A549 (cell line): ENCODE measurements around the gene ABHD17A. TPM values are rescaled to one million over a fixed set of nuclear protein-coding genes. Genes with fewer than 3 reads are reported as not detected.

Source experiments
- ATAC-seq, 2 experiments: fragments of 200-7000 bp in 1 of 2; fragments of >200 bp in 1 of 2; cut with Nextera tagmentation in 1 of 2; cut with Tn5 transposase in 1 of 2; 3 replicates each; pipeline versions ENCODE4 v1.8.0 to v1.9.1; 2018 to 2020; ENCODE audit warnings: mild to moderate bottlenecking in 1 of 2, moderate library complexity in 1 of 2
- CTCF ChIA-PET: fragments of 300-600 bp; sonication (Branson Sonifier 250); formaldehyde crosslinking; extraction: SDS; loops from one replicate; lab custom pipeline; 2021; ENCODE audit warnings: antibody characterized with exemption, inconsistent platforms; lab: Yijun Ruan, JAX
- POLR2A ChIA-PET: fragments of 350-600 bp; formaldehyde crosslinking; extraction: SDS; loops from one replicate; lab custom pipeline; 2021; ENCODE audit warnings: antibody characterized with exemption, inconsistent platforms; lab: Yijun Ruan, JAX
- DNase-seq, 2 experiments: peaks; one replicate each; pipeline versions ENCODE4 v3.0.0 to v3.0.0-alpha.2; 2011 to 2016; ENCODE audit warnings: low read depth in 1 of 2, low spot score in 1 of 2
- FAIRE-seq: peaks from 2 replicates; lab custom pipeline; 2011; peaks lifted over from hg19 to GRCh38; lab: Jason Lieb, UNC
- H3K27ac ChIP-seq, 2 experiments: fragments of >200 bp; sonication (Bioruptor Twin); formaldehyde crosslinking; 3 replicates each; pipeline ENCODE4 v1.5.1; 2016 to 2017
- H3K4me1 ChIP-seq: fragments of >200 bp; sonication (Bioruptor Twin); formaldehyde crosslinking; 3 replicates; pipeline ENCODE4 v1.6.1; 2016
- H3K4me2 ChIP-seq: fragments of >200 bp; sonication (Bioruptor Twin); formaldehyde crosslinking; 3 replicates; pipeline ENCODE4 v1.6.1; 2016
- H3K4me3 ChIP-seq: fragments of >200 bp; sonication (Bioruptor Twin); formaldehyde crosslinking; 3 replicates; pipeline ENCODE4 v1.5.1; 2016
- H3K9me3 ChIP-seq: fragments of >200 bp; sonication (Bioruptor Twin); formaldehyde crosslinking; 3 replicates; pipeline ENCODE4 v1.6.1; 2016
- CBX2 ChIP-seq: fragments of 200-600 bp; sonication (generic); IDR thresholded peaks from 2 replicates; pipeline ENCODE4 v1.6.1; 2016; ENCODE audit warnings: low read depth, mild to moderate bottlenecking, borderline replicate concordance
- CBX8 ChIP-seq: fragments of 200-600 bp; sonication (generic); IDR thresholded peaks from 2 replicates; pipeline ENCODE4 v1.6.1; 2016
- CTCF ChIP-seq: fragments of >200 bp; sonication (Bioruptor Twin); formaldehyde crosslinking; IDR thresholded peaks from 3 replicates; pipeline ENCODE4 v1.5.1; 2016
- ELK1 ChIP-seq: fragments of 150-350 bp; IDR thresholded peaks from 2 replicates; pipeline ENCODE4 v1.6.1; 2014; ENCODE audit warnings: low read depth, mild to moderate bottlenecking, low read length
- ESRRA ChIP-seq: fragments of 150-350 bp; IDR thresholded peaks from 2 replicates; pipeline ENCODE4 v1.6.1; 2014; ENCODE audit warnings: mild to moderate bottlenecking, low read length, borderline replicate concordance
- HDAC2 ChIP-seq: fragments of 200-600 bp; sonication (generic); IDR thresholded peaks from 2 replicates; pipeline ENCODE4 v1.6.1; 2016
- HOXA7 ChIP-seq: fragments of 250-450 bp; sonication (Bioruptor Pico); IDR thresholded peaks from 2 replicates; pipeline ENCODE4 v1.5.0; 2020; ENCODE audit warnings: mild to moderate bottlenecking, moderate library complexity
- KDM1A ChIP-seq: fragments of 200-600 bp; sonication (generic); IDR thresholded peaks from 2 replicates; pipeline ENCODE4 v1.6.1; 2016; ENCODE audit warnings: low read depth, mild to moderate bottlenecking
- KDM5A ChIP-seq: fragments of 200-600 bp; sonication (generic); IDR thresholded peaks from 2 replicates; pipeline ENCODE4 v1.6.1; 2016; ENCODE audit warnings: antibody characterized with exemption, mild to moderate bottlenecking
- MAFK ChIP-seq: fragments of 450-650 bp; IDR thresholded peaks from 2 replicates; pipeline ENCODE4 v1.6.1; 2014; ENCODE audit not compliant: partially characterized antibody
- MAX ChIP-seq: IDR thresholded peaks from 2 replicates; pipeline ENCODE4 v1.6.1; 2012
- NR3C1 ChIP-seq: fragments of >200 bp; sonication (Bioruptor Twin); formaldehyde crosslinking; IDR thresholded peaks from 3 replicates; pipeline ENCODE4 v1.6.1; 2017
- POLR2AphosphoS2 ChIP-seq: conservative IDR thresholded peaks from 2 replicates; pipeline ENCODE4 v1.6.1; 2012; ENCODE audit warnings: low read length, improper control_type of control experiment, inconsistent platforms
- RARB ChIP-seq: fragments of 250-450 bp; sonication (Bioruptor Pico); IDR thresholded peaks from 2 replicates; pipeline ENCODE4 v1.8.0; 2021; ENCODE audit warnings: mild to moderate bottlenecking, moderate library complexity
- REST ChIP-seq: fragments of 200-600 bp; sonication (generic); IDR thresholded peaks from 2 replicates; pipeline ENCODE4 v1.6.1; 2016; ENCODE audit warnings: antibody characterized with exemption, mild to moderate bottlenecking, moderate library complexity
- SMC3 ChIP-seq: fragments of >200 bp; sonication (Bioruptor Twin); formaldehyde crosslinking; IDR thresholded peaks from 3 replicates; pipeline ENCODE4 v1.6.1; 2018; ENCODE audit warnings: inconsistent platforms
- SREBF2 ChIP-seq: fragments of 450-650 bp; IDR thresholded peaks from 2 replicates; pipeline ENCODE4 v1.6.1; 2014; ENCODE audit warnings: mild to moderate bottlenecking, moderate library complexity
- TFCP2L1 ChIP-seq: fragments of 250-450 bp; sonication (Bioruptor Pico); IDR thresholded peaks from 2 replicates; pipeline ENCODE4 v1.5.0; 2021; ENCODE audit warnings: mild to moderate bottlenecking
- WGBS: methylation state at CpG from one replicate; pipeline ENCODE4 v1.1.6; 2017; ENCODE audit errors: missing lambda C conversion rate; 5-methylcytosine and 5-hydroxymethylcytosine counted together
- polyA plus RNA-seq, 4 experiments: library from polyadenylated mRNA; depleted of rRNA in 3 of 4; stranded (reverse); fragments of >200 nt; fragmentation: RNase III in 1 of 4; extraction: RNeasy Plus Mini Kit Qiagen cat#74134 plus additional on column Dnase treatment in 1 of 4; gene quantifications; 2 replicates in 3 of 4; 3 replicates in 1 of 4; pipeline ENCODE4 v1.2.3, GENCODE V29; 2011 to 2017

The ABHD17A gene
- polyA plus RNA-seq, 2 of the 4 experiments (the other 2 are of a cell fraction), result 12.8 to 23.1 TPM

GRCh38 chr19:1862068-1862423, 23.2 kb downstream of the ABHD17A start:
- Histone ChIP-seq H3K9me3 (no peaks in the 10 kb centered on the region), H3K27ac (peak overlapping the region; percentile 99 to 100), H3K4me3 (peak overlapping the region; percentile 68), H3K4me1 (peaks cover 47% of the 10 kb centered on the region), H3K4me2 (peak overlapping the region; percentile 99)
- FAIRE-seq (no peak), DNase-seq (no peak), ATAC-seq (no peak)
- CTCF ChIA-PET, result no interaction called here
- POLR2A ChIA-PET, result no interaction called here
- 0% methylated on average over 11 of the region's 21 CpGs for WGBS
- TF ChIP-seq REST (no peak), KDM1A (0 out of 2 replicates have a peak, but pooled peaks have one; percentile 4), SMC3 (no peak)

- 2% methylated on average over 20 of the region's 23 CpGs for WGBS
- peak overlapping the region; percentile 68 for H3K4me3 ChIP-seq
- FAIRE-seq, result no peak
- TF ChIP-seq KDM5A (no peak), POLR2AphosphoS2 (no peak), MAX (0 out of 2 replicates have a peak, but pooled peaks have one; percentile 17)
- TF ChIP-seq, all 56 proteins: peak for 1
- H3K9me3 ChIP-seq, result no peaks in the 10 kb centered on the region
- peak overlapping the region; percentile 99 to 100 for H3K27ac ChIP-seq
- DNase-seq, result no peak
- CTCF ChIA-PET, result no interaction called here
- peaks cover 51% of the 10 kb centered on the region for H3K4me1 ChIP-seq
- H3K4me2 ChIP-seq, result peak overlapping the region; percentile 99
- POLR2A ChIA-PET, result no interaction called here
- no peak for ATAC-seq
These were observed 23.7 kb downstream of the ABHD17A start for GRCh38 chr19:1861599-1862031.

- WGBS, result 9% methylated on average over 22 of the region's 28 CpGs
- TF ChIP-seq KDM5A, result no peak
- TF ChIP-seq CTCF, result no peak
- TF ChIP-seq SREBF2, result no peak
- no peak for TF ChIP-seq RARB
- no peak for TF ChIP-seq ELK1
- TF ChIP-seq CBX2, result no peak
- no peak for TF ChIP-seq TFCP2L1 (CRISPR knock-in tag)
- TF ChIP-seq NR3C1, result no peak
- TF ChIP-seq CBX8, result no peak
- no peak for TF ChIP-seq HOXA7 (CRISPR knock-in tag)
- TF ChIP-seq MAFK, result no peak
- TF ChIP-seq REST, result no peak
- no peak for TF ChIP-seq HDAC2
- TF ChIP-seq ESRRA, result no peak
- ChIA-PET POLR2A (no interaction called here), CTCF (no interaction called here)
- peak overlapping the region; percentile 68 for H3K4me3 ChIP-seq
- H3K4me2 ChIP-seq, result peak overlapping the region; percentile 99
- no peaks in the 10 kb centered on the region for H3K9me3 ChIP-seq
- no peak for DNase-seq
- FAIRE-seq, result no peak
- peak overlapping the region; percentile 99 to 100 for H3K27ac ChIP-seq
- ATAC-seq, result no peak
- peaks cover 57% of the 10 kb centered on the region for H3K4me1 ChIP-seq
These were observed 24.3 kb downstream of the ABHD17A start for GRCh38 chr19:1860821-1861598.
